GM23338 (cell line): Measurements from ENCODE around the gene NGB. TPM values are rescaled to one million over a fixed set of nuclear protein-coding genes. Genes with fewer than 3 reads are reported as not detected.

Experiments
- ATAC-seq: fragments of 200-7000 bp; cut with Tn5 transposase; 3 replicates; pipeline ENCODE4 v1.9.1; 2020
- DNase-seq: peaks from one replicate; pipeline ENCODE4 v3.0.0-alpha.2; 2015; ENCODE audit warnings: low spot score
- H2AFZ ChIP-seq: fragments of 200-600 bp; sonication (generic); 2 replicates; pipeline ENCODE4 v1.8.0; 2016; ENCODE audit warnings: antibody characterized with exemption, mild to moderate bottlenecking, moderate library complexity
- H3F3A ChIP-seq: fragments of 200-600 bp; sonication (generic); replicated peaks from 2 replicates; pipeline ENCODE4 v1.8.0; 2017; ENCODE audit warnings: antibody characterized with exemption, mixed run types, low read depth
- H3K27ac ChIP-seq: fragments of 200-600 bp; sonication (generic); 2 replicates; pipeline ENCODE4 v1.6.1; 2016; ENCODE audit warnings: low read depth
- H3K27me3 ChIP-seq: fragments of 200-600 bp; sonication (generic); 2 replicates; pipeline ENCODE4 v1.8.0; 2016; ENCODE audit warnings: mild to moderate bottlenecking, mixed run types, moderate library complexity; ENCODE audit not compliant: insufficient read depth
- H3K36me3 ChIP-seq: fragments of 200-600 bp; sonication (generic); 2 replicates; pipeline ENCODE4 v1.8.0; 2016; ENCODE audit warnings: mild to moderate bottlenecking; ENCODE audit not compliant: insufficient read depth
- H3K4me1 ChIP-seq: fragments of 200-600 bp; sonication (generic); 2 replicates; pipeline ENCODE4 v1.8.0; 2016; ENCODE audit warnings: mild to moderate bottlenecking, moderate library complexity; ENCODE audit not compliant: insufficient read depth
- H3K4me2 ChIP-seq: fragments of 200-600 bp; sonication (generic); 2 replicates; pipeline ENCODE4 v1.7.1; 2017; ENCODE audit warnings: mixed run types
- H3K4me3 ChIP-seq: fragments of 200-600 bp; sonication (generic); 2 replicates; pipeline ENCODE4 v1.6.1; 2016; ENCODE audit warnings: mixed run types
- H3K79me2 ChIP-seq: fragments of 200-600 bp; sonication (generic); replicated peaks from 2 replicates; pipeline ENCODE4 v1.8.0; 2017; ENCODE audit warnings: mild to moderate bottlenecking; ENCODE audit not compliant: insufficient read depth
- H3K9me2 ChIP-seq: fragments of 200-600 bp; sonication (generic); 2 replicates; pipeline ENCODE4 v1.8.0; 2017; ENCODE audit not compliant: insufficient read depth
- H4K20me1 ChIP-seq: fragments of 200-600 bp; sonication (generic); replicated peaks from 2 replicates; pipeline ENCODE4 v1.8.0; 2017; ENCODE audit warnings: mild to moderate bottlenecking; ENCODE audit not compliant: insufficient read depth
- H3K27ac Mint-ChIP-seq: 2 replicates; pipeline ENCODE4 v1.8.0; 2020; ENCODE audit warnings: inconsistent platforms, mild to moderate bottlenecking, moderate library complexity, mixed read lengths
- H3K27me3 Mint-ChIP-seq: 3 replicates; pipeline ENCODE4 v1.8.0; 2022; ENCODE audit warnings: low read depth, mild to moderate bottlenecking, moderate library complexity, mixed read lengths, inconsistent platforms; ENCODE audit not compliant: insufficient read depth, poor library complexity
- H3K36me3 Mint-ChIP-seq: 3 replicates; pipeline ENCODE4 v1.8.0; 2021; ENCODE audit warnings: low read depth, mild to moderate bottlenecking, inconsistent platforms, moderate library complexity, mixed read lengths
- H3K4me1 Mint-ChIP-seq: 3 replicates; pipeline ENCODE4 v1.8.0; 2020; ENCODE audit warnings: mild to moderate bottlenecking, inconsistent platforms, mixed read lengths
- H3K4me3 Mint-ChIP-seq: 3 replicates; pipeline ENCODE4 v1.8.0; 2021; ENCODE audit warnings: moderate library complexity, mild to moderate bottlenecking, inconsistent platforms, mixed read lengths
- H3K9me3 Mint-ChIP-seq: 3 replicates; pipeline ENCODE4 v1.8.0; 2020; ENCODE audit warnings: moderate library complexity, mild to moderate bottlenecking, inconsistent platforms, mixed read lengths
- CREB1 ChIP-seq: fragments of 250-450 bp; sonication (Bioruptor Pico); IDR thresholded peaks from 2 replicates; pipeline ENCODE4 v1.5.0; 2020; ENCODE audit warnings: low read depth, mild to moderate bottlenecking, moderate library complexity
- EZH2 ChIP-seq: fragments of 200-600 bp; sonication (generic); IDR thresholded peaks from one replicate; pipeline ENCODE4 v1.8.0; 2017; ENCODE audit warnings: antibody characterized with exemption, mild to moderate bottlenecking, low read depth; ENCODE audit not compliant: unreplicated experiment
- EZH2phosphoT487 ChIP-seq: fragments of 200-600 bp; sonication (generic); IDR thresholded peaks from one replicate; pipeline ENCODE4 v1.8.1; 2018; ENCODE audit warnings: antibody characterized with exemption; ENCODE audit not compliant: unreplicated experiment
- JUNB ChIP-seq: IDR thresholded peaks from one replicate; pipeline ENCODE4 v1.6.1; 2016; ENCODE audit warnings: antibody characterized with exemption; ENCODE audit not compliant: unreplicated experiment
- NANOG ChIP-seq: IDR thresholded peaks from 2 replicates; pipeline ENCODE4 v1.6.1; 2016; ENCODE audit warnings: antibody characterized with exemption, borderline replicate concordance
- POLR2AphosphoS5 ChIP-seq: IDR thresholded peaks from 2 replicates; pipeline ENCODE4 v1.6.1; 2016; ENCODE audit warnings: antibody characterized with exemption, low read depth
- STAT1 ChIP-seq: IDR thresholded peaks from one replicate; pipeline ENCODE4 v1.6.1; 2016; ENCODE audit warnings: antibody characterized with exemption; ENCODE audit not compliant: unreplicated experiment
- ZNF114 ChIP-seq: fragments of 250-450 bp; sonication (Bioruptor Pico); IDR thresholded peaks from 2 replicates; pipeline ENCODE4 v1.5.0; 2020; ENCODE audit warnings: mild to moderate bottlenecking, moderate library complexity
- ZNF331 ChIP-seq: fragments of 250-450 bp; sonication (Bioruptor Pico); IDR thresholded peaks from 2 replicates; pipeline ENCODE4 v1.5.0; 2020; ENCODE audit warnings: low read depth, mild to moderate bottlenecking, moderate library complexity
- polyA plus RNA-seq: library from polyadenylated mRNA; unstranded; fragments of >200 nt; fragmentation: Nextera tagmentation; extraction: Ambion mirVana; gene quantifications from 2 replicates; pipeline ENCODE4 v1.2.1, GENCODE V29; 2016
- total RNA-seq: library from RNA; depleted of rRNA; stranded (reverse); fragments of >200 nt; shearing (Covaris generic); gene quantifications from 2 replicates; pipeline ENCODE4 v1.2.3, GENCODE V29; 2014
- TF ChIP-seq, protein P1 (sequence below), 2 experiments: fragments of 200-600 bp in 1 of 2; sonication (generic) in 1 of 2; conservative IDR thresholded peaks; 2 replicates each; pipeline versions ENCODE4 v1.5.1 to v1.6.1; 2016 to 2017; ENCODE audit warnings: antibody characterized with exemption in 2 of 2, low read depth in 2 of 2, mild to moderate bottlenecking in 2 of 2, moderate library complexity in 1 of 2
- TF ChIP-seq, protein P2 (sequence below): fragments of 250-450 bp; sonication (Bioruptor Pico); IDR thresholded peaks from 2 replicates; pipeline ENCODE4 v1.5.0; 2020; ENCODE audit warnings: mild to moderate bottlenecking, moderate library complexity
- TF ChIP-seq, protein P3 (sequence below): IDR thresholded peaks from one replicate; pipeline ENCODE4 v1.6.1; 2018; ENCODE audit warnings: antibody characterized with exemption; ENCODE audit not compliant: unreplicated experiment

The NGB gene
- total and polyA plus RNA-seq, 2 experiments from 2014 or later = 0.21 to 1.0 TPM

DNA sequence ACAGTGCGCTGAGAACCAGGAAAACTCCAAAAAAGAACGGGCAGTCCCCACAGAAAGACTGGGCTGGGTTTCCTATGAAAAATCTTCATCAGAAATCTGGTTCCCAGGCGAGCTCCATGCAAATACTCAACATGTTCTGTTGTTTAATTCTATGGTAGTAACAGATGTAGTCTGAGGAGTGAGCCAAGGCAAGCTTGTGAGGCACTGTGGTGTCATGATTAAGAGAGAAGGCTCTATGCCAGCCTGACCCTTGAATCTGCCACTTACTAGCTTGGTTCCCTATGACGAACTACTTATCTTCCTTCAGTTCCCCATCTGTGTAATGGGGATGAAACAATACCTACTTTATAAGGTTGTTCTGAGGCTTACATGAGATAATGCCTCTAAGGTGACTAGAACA, 39.0 kb upstream of the NGB start:
- Histone ChIP-seq H4K20me1 (no peaks in the 10 kb centered on the region), H3K27me3 (no peaks in the 10 kb centered on the region), H3K4me2 (no peak overlapping the region), H3F3A (0 out of 2 replicates have a peak, but pooled peaks cover 4% of the 10 kb centered on the region), H3K9me2 (no peaks in the 10 kb centered on the region), H2AFZ (no peak overlapping the region), H3K79me2 (peaks cover 27% of the 10 kb centered on the region), H3K4me1 (peaks cover 25% of the 10 kb centered on the region), H3K27ac (no peak overlapping the region), H3K36me3 (no peaks in the 10 kb centered on the region; the same call in 1 of the 2 replicates), H3K4me3 (no peak overlapping the region)
- H3K9me3 Mint-ChIP-seq = no peaks in the 10 kb centered on the region
- peaks cover 5% of the 10 kb centered on the region for H3K27me3 Mint-ChIP-seq
- TF ChIP-seq EZH2 = no peak
- TF ChIP-seq JUNB = no peak
- TF ChIP-seq ZNF331 (CRISPR knock-in tag) = no peak
- TF ChIP-seq NANOG = no peak
- no peak for TF ChIP-seq POLR2AphosphoS5
- no peak for TF ChIP-seq CREB1
- TF ChIP-seq, protein P1, sequence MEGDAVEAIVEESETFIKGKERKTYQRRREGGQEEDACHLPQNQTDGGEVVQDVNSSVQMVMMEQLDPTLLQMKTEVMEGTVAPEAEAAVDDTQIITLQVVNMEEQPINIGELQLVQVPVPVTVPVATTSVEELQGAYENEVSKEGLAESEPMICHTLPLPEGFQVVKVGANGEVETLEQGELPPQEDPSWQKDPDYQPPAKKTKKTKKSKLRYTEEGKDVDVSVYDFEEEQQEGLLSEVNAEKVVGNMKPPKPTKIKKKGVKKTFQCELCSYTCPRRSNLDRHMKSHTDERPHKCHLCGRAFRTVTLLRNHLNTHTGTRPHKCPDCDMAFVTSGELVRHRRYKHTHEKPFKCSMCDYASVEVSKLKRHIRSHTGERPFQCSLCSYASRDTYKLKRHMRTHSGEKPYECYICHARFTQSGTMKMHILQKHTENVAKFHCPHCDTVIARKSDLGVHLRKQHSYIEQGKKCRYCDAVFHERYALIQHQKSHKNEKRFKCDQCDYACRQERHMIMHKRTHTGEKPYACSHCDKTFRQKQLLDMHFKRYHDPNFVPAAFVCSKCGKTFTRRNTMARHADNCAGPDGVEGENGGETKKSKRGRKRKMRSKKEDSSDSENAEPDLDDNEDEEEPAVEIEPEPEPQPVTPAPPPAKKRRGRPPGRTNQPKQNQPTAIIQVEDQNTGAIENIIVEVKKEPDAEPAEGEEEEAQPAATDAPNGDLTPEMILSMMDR (conservative IDR thresholded peaks at IDR 0.05; ENCODE audit: low read depth in 2 of 2) = no peak
- TF ChIP-seq, protein P2, sequence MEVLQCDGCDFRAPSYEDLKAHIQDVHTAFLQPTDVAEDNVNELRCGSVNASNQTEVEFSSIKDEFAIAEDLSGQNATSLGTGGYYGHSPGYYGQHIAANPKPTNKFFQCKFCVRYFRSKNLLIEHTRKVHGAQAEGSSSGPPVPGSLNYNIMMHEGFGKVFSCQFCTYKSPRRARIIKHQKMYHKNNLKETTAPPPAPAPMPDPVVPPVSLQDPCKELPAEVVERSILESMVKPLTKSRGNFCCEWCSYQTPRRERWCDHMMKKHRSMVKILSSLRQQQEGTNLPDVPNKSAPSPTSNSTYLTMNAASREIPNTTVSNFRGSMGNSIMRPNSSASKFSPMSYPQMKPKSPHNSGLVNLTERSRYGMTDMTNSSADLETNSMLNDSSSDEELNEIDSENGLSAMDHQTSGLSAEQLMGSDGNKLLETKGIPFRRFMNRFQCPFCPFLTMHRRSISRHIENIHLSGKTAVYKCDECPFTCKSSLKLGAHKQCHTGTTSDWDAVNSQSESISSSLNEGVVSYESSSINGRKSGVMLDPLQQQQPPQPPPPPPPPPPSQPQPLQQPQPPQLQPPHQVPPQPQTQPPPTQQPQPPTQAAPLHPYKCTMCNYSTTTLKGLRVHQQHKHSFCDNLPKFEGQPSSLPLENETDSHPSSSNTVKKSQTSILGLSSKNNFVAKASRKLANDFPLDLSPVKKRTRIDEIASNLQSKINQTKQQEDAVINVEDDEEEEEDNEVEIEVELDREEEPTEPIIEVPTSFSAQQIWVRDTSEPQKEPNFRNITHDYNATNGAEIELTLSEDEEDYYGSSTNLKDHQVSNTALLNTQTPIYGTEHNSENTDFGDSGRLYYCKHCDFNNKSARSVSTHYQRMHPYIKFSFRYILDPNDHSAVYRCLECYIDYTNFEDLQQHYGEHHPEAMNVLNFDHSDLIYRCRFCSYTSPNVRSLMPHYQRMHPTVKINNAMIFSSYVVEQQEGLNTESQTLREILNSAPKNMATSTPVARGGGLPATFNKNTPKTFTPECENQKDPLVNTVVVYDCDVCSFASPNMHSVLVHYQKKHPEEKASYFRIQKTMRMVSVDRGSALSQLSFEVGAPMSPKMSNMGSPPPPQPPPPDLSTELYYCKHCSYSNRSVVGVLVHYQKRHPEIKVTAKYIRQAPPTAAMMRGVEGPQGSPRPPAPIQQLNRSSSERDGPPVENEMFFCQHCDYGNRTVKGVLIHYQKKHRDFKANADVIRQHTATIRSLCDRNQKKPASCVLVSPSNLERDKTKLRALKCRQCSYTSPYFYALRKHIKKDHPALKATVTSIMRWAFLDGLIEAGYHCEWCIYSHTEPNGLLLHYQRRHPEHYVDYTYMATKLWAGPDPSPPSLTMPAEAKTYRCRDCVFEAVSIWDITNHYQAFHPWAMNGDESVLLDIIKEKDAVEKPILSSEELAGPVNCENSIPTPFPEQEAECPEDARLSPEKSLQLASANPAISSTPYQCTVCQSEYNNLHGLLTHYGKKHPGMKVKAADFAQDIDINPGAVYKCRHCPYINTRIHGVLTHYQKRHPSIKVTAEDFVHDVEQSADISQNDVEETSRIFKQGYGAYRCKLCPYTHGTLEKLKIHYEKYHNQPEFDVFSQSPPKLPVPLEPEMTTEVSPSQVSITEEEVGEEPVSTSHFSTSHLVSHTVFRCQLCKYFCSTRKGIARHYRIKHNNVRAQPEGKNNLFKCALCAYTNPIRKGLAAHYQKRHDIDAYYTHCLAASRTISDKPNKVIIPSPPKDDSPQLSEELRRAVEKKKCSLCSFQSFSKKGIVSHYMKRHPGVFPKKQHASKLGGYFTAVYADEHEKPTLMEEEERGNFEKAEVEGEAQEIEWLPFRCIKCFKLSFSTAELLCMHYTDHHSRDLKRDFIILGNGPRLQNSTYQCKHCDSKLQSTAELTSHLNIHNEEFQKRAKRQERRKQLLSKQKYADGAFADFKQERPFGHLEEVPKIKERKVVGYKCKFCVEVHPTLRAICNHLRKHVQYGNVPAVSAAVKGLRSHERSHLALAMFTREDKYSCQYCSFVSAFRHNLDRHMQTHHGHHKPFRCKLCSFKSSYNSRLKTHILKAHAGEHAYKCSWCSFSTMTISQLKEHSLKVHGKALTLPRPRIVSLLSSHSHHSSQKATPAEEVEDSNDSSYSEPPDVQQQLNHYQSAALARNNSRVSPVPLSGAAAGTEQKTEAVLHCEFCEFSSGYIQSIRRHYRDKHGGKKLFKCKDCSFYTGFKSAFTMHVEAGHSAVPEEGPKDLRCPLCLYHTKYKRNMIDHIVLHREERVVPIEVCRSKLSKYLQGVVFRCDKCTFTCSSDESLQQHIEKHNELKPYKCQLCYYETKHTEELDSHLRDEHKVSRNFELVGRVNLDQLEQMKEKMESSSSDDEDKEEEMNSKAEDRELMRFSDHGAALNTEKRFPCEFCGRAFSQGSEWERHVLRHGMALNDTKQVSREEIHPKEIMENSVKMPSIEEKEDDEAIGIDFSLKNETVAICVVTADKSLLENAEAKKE (CRISPR knock-in tag) = no peak
- no peak for TF ChIP-seq ZNF114 (CRISPR knock-in tag)
- no peak for TF ChIP-seq STAT1
- TF ChIP-seq, protein P3, sequence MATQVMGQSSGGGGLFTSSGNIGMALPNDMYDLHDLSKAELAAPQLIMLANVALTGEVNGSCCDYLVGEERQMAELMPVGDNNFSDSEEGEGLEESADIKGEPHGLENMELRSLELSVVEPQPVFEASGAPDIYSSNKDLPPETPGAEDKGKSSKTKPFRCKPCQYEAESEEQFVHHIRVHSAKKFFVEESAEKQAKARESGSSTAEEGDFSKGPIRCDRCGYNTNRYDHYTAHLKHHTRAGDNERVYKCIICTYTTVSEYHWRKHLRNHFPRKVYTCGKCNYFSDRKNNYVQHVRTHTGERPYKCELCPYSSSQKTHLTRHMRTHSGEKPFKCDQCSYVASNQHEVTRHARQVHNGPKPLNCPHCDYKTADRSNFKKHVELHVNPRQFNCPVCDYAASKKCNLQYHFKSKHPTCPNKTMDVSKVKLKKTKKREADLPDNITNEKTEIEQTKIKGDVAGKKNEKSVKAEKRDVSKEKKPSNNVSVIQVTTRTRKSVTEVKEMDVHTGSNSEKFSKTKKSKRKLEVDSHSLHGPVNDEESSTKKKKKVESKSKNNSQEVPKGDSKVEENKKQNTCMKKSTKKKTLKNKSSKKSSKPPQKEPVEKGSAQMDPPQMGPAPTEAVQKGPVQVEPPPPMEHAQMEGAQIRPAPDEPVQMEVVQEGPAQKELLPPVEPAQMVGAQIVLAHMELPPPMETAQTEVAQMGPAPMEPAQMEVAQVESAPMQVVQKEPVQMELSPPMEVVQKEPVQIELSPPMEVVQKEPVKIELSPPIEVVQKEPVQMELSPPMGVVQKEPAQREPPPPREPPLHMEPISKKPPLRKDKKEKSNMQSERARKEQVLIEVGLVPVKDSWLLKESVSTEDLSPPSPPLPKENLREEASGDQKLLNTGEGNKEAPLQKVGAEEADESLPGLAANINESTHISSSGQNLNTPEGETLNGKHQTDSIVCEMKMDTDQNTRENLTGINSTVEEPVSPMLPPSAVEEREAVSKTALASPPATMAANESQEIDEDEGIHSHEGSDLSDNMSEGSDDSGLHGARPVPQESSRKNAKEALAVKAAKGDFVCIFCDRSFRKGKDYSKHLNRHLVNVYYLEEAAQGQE = no peak
- TF ChIP-seq EZH2phosphoT487 = no peak
- no peak overlapping the region for H3K27ac Mint-ChIP-seq
- H3K4me1 Mint-ChIP-seq = peaks cover 28% of the 10 kb centered on the region
- no peak overlapping the region for H3K4me3 Mint-ChIP-seq
- H3K36me3 Mint-ChIP-seq = no peaks in the 10 kb centered on the region
- no peak for DNase-seq
- ATAC-seq = no peak
